GM12878 (cell line): ENCODE results near the gene SAPCD2. TPM values are rescaled to one million over a fixed set of nuclear protein-coding genes. Genes with fewer than 3 reads are reported as not detected.
A peak's percentile ranks its signal among the peaks of the same experiment; 100 is the strongest.
"Not testable (repeated sequence)": the region's sequence is repeated elsewhere in the genome, so short reads cannot be mapped to it uniquely, and the experiment has no call there.

Source experiments
- ATAC-seq: fragments of 200-7000 bp; cut with Tn5 transposase; 3 replicates; pipeline ENCODE4 v1.9.1; 2020; ENCODE audit warnings: mild to moderate bottlenecking, moderate library complexity
- BruUV-seq: library from RNA; stranded (reverse); fragments of 400-500 nt; replicated peaks from 2 replicates; lab custom pipeline; 2021; lab: Mats Ljungman, UMichigan
- CTCF ChIA-PET: fragments of 300-600 bp; sonication (Branson Sonifier 250); formaldehyde crosslinking; extraction: SDS; loops from one replicate; lab custom pipeline; 2021; ENCODE audit warnings: inconsistent platforms; lab: Yijun Ruan, JAX
- POLR2A ChIA-PET: fragments of 350-600 bp; formaldehyde crosslinking; extraction: SDS; loops from one replicate; lab custom pipeline; 2021; ENCODE audit warnings: inconsistent platforms; lab: Charles Lee
- RAD21 ChIA-PET: fragments of 300-600 bp; sonication (Branson Sonifier 250); formaldehyde crosslinking; loops from one replicate; lab custom pipeline; 2023; ENCODE audit warnings: antibody characterized with exemption; ENCODE audit not compliant: unreplicated experiment; lab: Charles Lee
- SMC1A ChIA-PET: fragments of 300-600 bp; sonication (Branson Sonifier 250); formaldehyde crosslinking; loops from one replicate; lab custom pipeline; 2023; ENCODE audit not compliant: unreplicated experiment, uncharacterized antibody; lab: Charles Lee
- DNase-seq: peaks from one replicate; pipeline ENCODE4 v3.0.0-alpha.2; 2011; ENCODE audit warnings: low read depth, low spot score
- FAIRE-seq: peaks from 3 replicates; lab custom pipeline; 2011; peaks lifted over from hg19 to GRCh38; lab: Jason Lieb, UNC
- H2AFZ ChIP-seq: 2 replicates; pipeline ENCODE4 v1.6.0; 2011; ENCODE audit warnings: low read depth, low read length, control low read depth; ENCODE audit not compliant: control insufficient read depth
- H3K27ac ChIP-seq: 2 replicates; pipeline ENCODE4 v1.5.1; 2011; ENCODE audit warnings: control low read depth; ENCODE audit not compliant: control insufficient read depth, insufficient read depth
- H3K27me3 ChIP-seq, 2 experiments: replicated peaks in 1 of 2; 2 replicates each; pipeline versions ENCODE4 v1.6.0 to v1.6.1; 2011; ENCODE audit warnings: low read length in 1 of 2; ENCODE audit not compliant: control insufficient read depth in 2 of 2, insufficient read depth in 2 of 2
- H3K36me3 ChIP-seq, 2 experiments: 2 replicates each; pipeline ENCODE4 v1.5.1; 2011; ENCODE audit warnings: low read length in 1 of 2; ENCODE audit not compliant: control insufficient read depth in 2 of 2, insufficient read depth in 2 of 2
- H3K4me1 ChIP-seq: 2 replicates; pipeline ENCODE4 v1.6.1; 2011; ENCODE audit warnings: mild to moderate bottlenecking, low read length, moderate library complexity, mixed read lengths; ENCODE audit not compliant: control insufficient read depth, insufficient read depth
- H3K4me2 ChIP-seq: 2 replicates; pipeline ENCODE4 v1.6.0; 2011; ENCODE audit warnings: control low read depth; ENCODE audit not compliant: control insufficient read depth, insufficient read depth
- H3K4me3 ChIP-seq: fragments of 200-600 bp; sonication (generic); 2 replicates; pipeline ENCODE4 v1.5.1; 2016
- H3K79me2 ChIP-seq: 2 replicates; pipeline ENCODE4 v1.6.0; 2011; ENCODE audit warnings: low read length; ENCODE audit not compliant: control insufficient read depth, insufficient read depth
- H3K9ac ChIP-seq: 2 replicates; pipeline ENCODE4 v1.8.0; 2011; ENCODE audit warnings: low read length, control low read depth, mixed read lengths; ENCODE audit not compliant: control insufficient read depth, insufficient read depth
- H3K9me3 ChIP-seq: replicated peaks from 3 replicates; pipeline ENCODE4 v1.5.1; 2011; ENCODE audit warnings: mild to moderate bottlenecking, low read length; ENCODE audit not compliant: control insufficient read depth, insufficient read depth
- H4K20me1 ChIP-seq: 2 replicates; pipeline ENCODE4 v1.6.0; 2011; ENCODE audit not compliant: control insufficient read depth, insufficient read depth
- ATF7 ChIP-seq: fragments of 450-650 bp; IDR thresholded peaks from 2 replicates; pipeline ENCODE4 v1.6.1; 2016; ENCODE audit warnings: low read depth, mild to moderate bottlenecking
- E4F1 ChIP-seq: fragments of 450-650 bp; IDR thresholded peaks from 2 replicates; pipeline ENCODE4 v1.6.1; 2018; ENCODE audit warnings: borderline replicate concordance, mild to moderate bottlenecking; ENCODE audit not compliant: partially characterized antibody
- GABPA ChIP-seq: IDR thresholded peaks from 2 replicates; pipeline ENCODE4 v1.6.1; 2014; ENCODE audit warnings: antibody characterized with exemption, low read depth, mild to moderate bottlenecking, inconsistent platforms
- MTA3 ChIP-seq: IDR thresholded peaks from 2 replicates; pipeline ENCODE4 v1.6.1; 2012; ENCODE audit warnings: low read length, inconsistent platforms, borderline replicate concordance
- MXI1 ChIP-seq: fragments of 150-350 bp; IDR thresholded peaks from 2 replicates; pipeline ENCODE4 v1.6.1; 2011; ENCODE audit warnings: low read depth, mild to moderate bottlenecking, inconsistent platforms, low read length, improper control_type of control experiment
- SREBF2 ChIP-seq: IDR thresholded peaks from 2 replicates; pipeline ENCODE4 v1.6.1; 2012; ENCODE audit warnings: mild to moderate bottlenecking, low read length
- TCF3 ChIP-seq: IDR thresholded peaks from 2 replicates; pipeline ENCODE4 v1.6.1; 2012; ENCODE audit warnings: low read depth, mild to moderate bottlenecking, low read length, borderline replicate concordance; ENCODE audit not compliant: insufficient read depth
- ZNF622 ChIP-seq: fragments of 450-650 bp; IDR thresholded peaks from 2 replicates; pipeline ENCODE4 v1.6.1; 2017; ENCODE audit warnings: mild to moderate bottlenecking, inconsistent platforms
- WGBS: methylation state at CpG from one replicate; pipeline ENCODE4 v1.1.6; 2016; ENCODE audit warnings: low lambda C conversion rate; ENCODE audit not compliant: insufficient replicate concordance, insufficient coverage; ENCODE audit errors: missing lambda C conversion rate; 5-methylcytosine and 5-hydroxymethylcytosine counted together
- in situ Hi-C: fragments of 300-500 bp; cut with MboI; formaldehyde crosslinking; loops from 9 replicates; pipeline ENCODE4 v1.14.3; 2018; ENCODE audit warnings: mixed read lengths
- intact Hi-C: fragments of 100-400 bp; cut with micrococcal nuclease; formaldehyde crosslinking; loops from one replicate; pipeline ENCODE4 v1.14.2; 2022; ENCODE audit not compliant: unreplicated experiment
- polyA plus RNA-seq, 11 experiments: library from polyadenylated mRNA; depleted of rRNA in 4 of 11; unstranded in 6 of 11; stranded (reverse) in 5 of 11; fragments of >200 nt; fragmentation: Nextera tagmentation in 4 of 11; fragmentation: Illumina TruSeq in 1 of 11; extraction: Ambion mirVana in 4 of 11; extraction: Trizol in 1 of 11; gene quantifications; 1 replicate in 1 of 11; 2 replicates in 10 of 11; pipeline versions ENCODE4 v1.2.1 to v1.2.3, GENCODE V29; 2011 to 2016; ENCODE audit warnings: inconsistent platforms in 2 of 11, missing spikeins in 2 of 11, low read depth in 1 of 11
- total RNA-seq, 4 experiments: library from RNA; depleted of rRNA in 3 of 4; stranded (reverse); fragments of >200 nt in 3 of 4; fragmentation: Illumina TruSeq in 1 of 4; extraction: Trizol in 1 of 4; gene quantifications; 2 replicates each; pipeline versions ENCODE4 v1.2.1 to v1.2.3, GENCODE V29; 2013 to 2021

The SAPCD2 gene
- total and polyA plus RNA-seq, 10 of the 15 experiments (the other 5 are each of a cell fraction or from before 2014, with no cell fraction given): 1.6 to 35.2 (median 7.2) TPM

DNA sequence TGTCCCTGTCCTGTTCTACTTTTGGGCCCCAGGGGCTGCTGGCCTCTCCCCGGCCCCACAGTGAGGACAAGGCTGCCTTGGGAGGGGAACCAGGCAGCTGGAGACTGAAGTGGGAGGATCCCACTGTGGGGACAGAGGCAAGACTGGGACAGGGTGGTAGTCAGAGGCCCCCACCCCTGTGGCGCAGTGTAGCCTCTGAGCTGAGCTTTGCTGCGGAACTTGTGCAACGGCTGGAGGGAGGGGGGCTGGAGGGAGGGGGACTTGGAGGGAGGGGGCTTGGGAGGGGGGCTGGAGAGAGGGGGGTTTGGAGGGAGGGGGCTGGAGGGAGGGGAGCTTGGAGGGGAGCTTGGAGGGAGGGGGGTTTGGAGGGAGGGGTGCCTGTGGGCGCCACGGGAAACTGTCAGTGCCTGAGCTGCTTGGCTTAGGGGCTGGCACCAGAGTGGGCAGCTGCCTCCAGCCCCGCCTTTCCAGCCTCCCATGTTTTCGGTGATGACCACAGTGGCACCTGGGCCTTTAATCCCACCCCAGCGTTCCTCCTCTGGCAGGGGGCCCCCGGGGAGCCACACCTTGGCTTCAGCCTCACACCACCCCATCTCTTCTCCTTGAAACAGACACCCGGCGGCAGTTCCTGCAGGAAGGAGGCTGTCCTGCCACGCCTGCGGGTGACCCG, 36.2 kb downstream of the SAPCD2 start:
- in situ Hi-C loops (no loop called here), intact Hi-C loops (no loop called here)
- no TSS peak for BruUV-seq
- H3K9ac ChIP-seq: no peak overlapping the region; the same call in 1 of the 2 replicates
- H3K4me3 ChIP-seq: peak overlapping the region; percentile 36; the same call in 1 of the 2 replicates
- 6% methylated on average over 12 of the region's 15 CpGs for WGBS
- no peaks in the 10 kb centered on the region for H3K36me3 ChIP-seq
- ATAC-seq (peak; percentile 10), FAIRE-seq (no peak), DNase-seq (no peak)
- H2AFZ ChIP-seq: peak overlapping the region; percentile 33; the same call in 1 of the 2 replicates
- peaks cover 42% of the 10 kb centered on the region for H3K4me1 ChIP-seq
- no peaks in the 10 kb centered on the region for H4K20me1 ChIP-seq
- no peaks in the 10 kb centered on the region for H3K27me3 ChIP-seq
- no peaks in the 10 kb centered on the region for H3K9me3 ChIP-seq
- no peak for TF ChIP-seq E4F1
- no peak for TF ChIP-seq SREBF2
- no peak for TF ChIP-seq MXI1
- TF ChIP-seq TCF3: 0 out of 2 replicates have a peak, but pooled peaks have one; percentile 26
- no peak for TF ChIP-seq ZNF622
- no peak for TF ChIP-seq MTA3
- TF ChIP-seq ATF7: no peak
- no peak for TF ChIP-seq GABPA
- ChIA-PET POLR2A (interaction anchor here (0.6 to 2.6 kb wide), 9 partner anchors 34 to 246 kb away, joined by 3 to 19 read pairs (median 4); partner anchors contain the start of genes MAN1B1, SAPCD2 and TMEM141), SMC1A (interaction anchor here (0.9 to 5.2 kb wide), 17 partner anchors 13 to 268 kb away, joined by 3 to 77 read pairs (median 6); partner anchors contain the start of gene TMEM141), CTCF (interaction anchor here (0.7 to 4.4 kb wide), 43 partner anchors 8 to 266 kb away, joined by 3 to 163 read pairs (median 6); partner anchors contain the start of genes AJM1, CLIC3, FBXW5 and NPDC1), RAD21 (interaction anchor here (0.5 to 3.8 kb wide), 22 partner anchors 9 to 293 kb away, joined by 3 to 109 read pairs (median 6); partner anchors contain the start of genes AJM1, MAN1B1, SAPCD2 and TMEM141)
- no peak overlapping the region for H3K27ac ChIP-seq
- H3K79me2 ChIP-seq: no peaks in the 10 kb centered on the region
- H3K4me2 ChIP-seq: peak overlapping the region; percentile 79

GRCh38 chr9:137033481-137033880, 36.9 kb downstream of the SAPCD2 start:
- H3K36me3 ChIP-seq, FAIRE-seq, POLR2A ChIA-PET, H3K9ac ChIP-seq, H3K9me3 ChIP-seq, DNase-seq, BruUV-seq, H4K20me1 ChIP-seq, in situ Hi-C loops, intact Hi-C loops, ATAC-seq, H3K4me3 ChIP-seq, H2AFZ ChIP-seq, H3K4me2 ChIP-seq, H3K79me2 ChIP-seq, H3K27ac ChIP-seq, H3K27me3 ChIP-seq: not testable (repeated sequence)
- ChIA-PET SMC1A (interaction anchor here (5.2 kb wide), 1 partner anchor 86 kb away, joined by 77 read pairs; no protein-coding TSS in a partner anchor), CTCF (interaction anchor here (1.4 to 4.4 kb wide), 7 partner anchors 30 to 246 kb away, joined by 4 to 163 read pairs (median 24); partner anchors contain the start of gene SAPCD2), RAD21 (interaction anchor here (3.8 kb wide), 1 partner anchor 86 kb away, joined by 109 read pairs; no protein-coding TSS in a partner anchor)
- 48% methylated on average over 5 of the region's 5 CpGs for WGBS
- H3K4me1 ChIP-seq: peaks cover 48% of the 10 kb centered on the region
